ENCODE data around the gene TOR1A.

- no peak for TF ChIP-seq CTCF (IDR thresholded peaks at IDR 0.05)
- TF ChIP-seq POLR2A (IDR thresholded peaks at IDR 0.05) = no peak
Measured at GRCh38 chr9:129798973-129799372, 25.0 kb downstream of the TOR1A start.
